Stimulated activated CD4-positive, alpha-beta T cell treated with anti-CD3 and anti-CD28 coated beads, Interleukin-1b, Interleukin-23, amount 100 ng/mL, for 4 hours (primary cell): ENCODE data around the gene CFAP97D1.

ENCODE experiments used
- DNase-seq, 2 donors: peaks; one replicate each; pipeline ENCODE4 v3.0.0-alpha.2; 2020; ENCODE audit warnings: low read depth in 2 of 2

The CFAP97D1 gene

DNA sequence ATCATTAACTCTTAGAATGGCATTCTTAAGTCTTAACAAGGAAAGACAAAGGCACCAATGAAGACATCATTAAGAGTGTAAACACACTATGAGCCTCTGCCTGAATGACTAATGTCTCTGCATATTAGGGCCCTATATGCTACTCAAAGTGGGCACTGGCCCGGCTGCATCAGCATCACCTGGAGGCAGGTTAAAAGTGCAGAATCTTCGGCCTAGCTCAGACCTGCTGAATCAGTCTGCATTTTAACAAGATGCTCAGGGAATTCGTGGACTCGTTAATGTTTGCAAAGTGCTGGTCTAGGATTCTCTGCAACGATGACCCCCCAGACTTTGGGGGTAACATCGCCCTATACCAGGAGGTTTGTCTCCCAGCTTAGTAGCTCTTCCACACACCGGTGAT, 46.0 kb downstream of the CFAP97D1 start:
- DNase-seq: no peak

GRCh38 chr17:43827596-43827995, 47.4 kb downstream of the CFAP97D1 start:
- no peak for DNase-seq

DNA sequence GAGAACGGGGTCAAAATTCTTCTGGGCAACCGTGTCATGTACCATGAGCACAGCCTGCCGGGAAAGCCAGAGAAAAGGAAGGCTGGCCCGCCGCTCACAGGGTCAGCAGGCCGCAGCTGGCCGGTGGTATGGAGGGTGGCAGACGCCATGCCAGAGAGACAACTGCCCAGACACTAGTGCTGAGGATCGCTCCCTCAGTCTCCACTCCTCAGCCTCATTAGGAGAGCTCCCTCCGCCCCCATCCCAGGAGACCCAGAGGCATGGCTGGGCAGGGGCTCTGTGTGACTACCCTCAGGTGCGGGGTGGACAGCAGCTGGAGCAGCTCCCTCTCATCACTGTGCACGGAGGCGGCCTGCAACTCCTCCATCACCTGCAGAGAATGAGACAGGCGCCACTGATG, 49.5 kb downstream of the CFAP97D1 start:
- no peak for DNase-seq

GRCh38 chr17:43830510-43831140, 50.4 kb downstream of the CFAP97D1 start:
- DNase-seq: no peak

DNA sequence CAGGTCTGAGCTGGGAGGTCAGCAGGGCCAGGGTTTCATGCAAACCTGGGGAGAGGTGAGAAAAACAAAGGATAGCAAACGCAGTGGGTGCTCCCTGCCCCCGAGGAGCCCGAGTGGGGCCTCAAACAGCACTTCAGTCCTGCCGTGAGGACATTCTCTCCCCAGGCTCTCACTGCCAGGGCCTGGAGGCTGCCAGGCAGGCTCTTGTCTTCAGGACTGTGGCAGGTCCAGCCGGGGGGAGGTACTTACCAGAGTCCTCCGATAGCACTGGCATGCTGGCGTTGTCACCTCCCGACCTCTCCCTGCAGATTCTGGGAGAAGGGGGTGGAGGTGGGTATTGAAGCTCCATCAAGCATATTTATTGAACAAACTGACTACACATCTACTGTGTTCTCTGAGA, 51.4 kb downstream of the CFAP97D1 start:
- DNase-seq: no peak

- peak in 1 of 2 donors; percentile 22 for DNase-seq
Measured at GRCh38 chr17:43832168-43832975, 52.1 kb downstream of the CFAP97D1 start.

GRCh38 chr17:43832976-43833829, 53.0 kb downstream of the CFAP97D1 start, which contains the start of gene MPP3:
Gene MPP3 (minus strand): TSS chr17:43833146. CDS start chr17:43831906, 1,240 bp downstream.
- DNase-seq: peak; percentile 34 to 53

DNA sequence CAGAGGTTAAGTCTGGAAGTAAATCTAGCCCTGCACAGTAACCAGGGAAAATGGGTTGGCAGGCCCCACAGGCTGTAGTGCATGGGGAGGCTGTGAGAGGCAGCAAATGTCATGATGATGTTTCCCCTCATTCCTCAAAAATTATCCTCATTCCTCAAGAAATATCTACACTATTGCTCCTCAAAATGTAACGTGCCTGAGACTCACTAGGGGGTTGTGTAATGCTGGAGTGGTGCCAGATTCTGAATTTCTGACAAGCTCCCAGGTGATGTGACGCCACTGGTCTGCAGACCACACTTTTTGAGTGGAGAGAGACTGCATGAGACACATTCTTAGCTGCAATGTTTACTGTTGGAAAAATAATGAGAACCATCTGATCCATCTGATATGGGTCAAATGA, 53.9 kb downstream of the CFAP97D1 start:
- DNase-seq: no peak
